22Rv1 (cell line): ENCODE data around the gene ITK.

ENCODE experiments used
- H3K27ac ChIP-seq: fragments of 450-650 bp; 2 replicates; pipeline ENCODE4 v1.5.1; 2017
- CTCF ChIP-seq: fragments of 450-650 bp; IDR thresholded peaks from 2 replicates; pipeline ENCODE4 v1.5.1; 2017; ENCODE audit warnings: mild to moderate bottlenecking
- ZFX ChIP-seq: fragments of 450-650 bp; IDR thresholded peaks from 2 replicates; pipeline ENCODE4 v1.6.1; 2017; ENCODE audit warnings: antibody characterized with exemption, borderline replicate concordance

Gene ITK

GRCh38 chr5:157148734-157149615 lies 31.7 kb upstream of the ITK start:
- H3K27ac ChIP-seq: no peak overlapping the region
- no peak for TF ChIP-seq ZFX
- TF ChIP-seq CTCF: peak; percentile 91

DNA sequence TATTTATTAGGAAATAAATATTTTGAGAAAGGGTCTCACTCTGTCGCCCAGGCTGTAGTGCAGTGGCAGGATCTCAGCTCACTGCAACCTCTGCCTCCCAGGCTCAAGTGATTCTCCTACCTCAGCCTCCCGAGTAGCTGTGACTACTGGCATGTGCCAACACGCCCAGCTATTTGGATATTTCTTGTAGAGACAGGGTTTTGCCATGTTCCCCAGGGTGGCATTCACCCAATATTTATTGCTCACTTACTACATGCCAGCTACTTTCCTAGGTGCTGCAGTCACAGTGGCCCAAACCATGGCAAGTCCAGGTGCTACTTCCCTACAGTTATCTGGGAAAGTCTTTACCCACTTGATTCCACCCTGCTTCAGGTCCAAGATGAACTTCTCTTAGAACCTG lies 29.6 kb upstream of the ITK start:
- TF ChIP-seq ZFX (no peak), CTCF (no peak)
- H3K27ac ChIP-seq: no peak overlapping the region

DNA sequence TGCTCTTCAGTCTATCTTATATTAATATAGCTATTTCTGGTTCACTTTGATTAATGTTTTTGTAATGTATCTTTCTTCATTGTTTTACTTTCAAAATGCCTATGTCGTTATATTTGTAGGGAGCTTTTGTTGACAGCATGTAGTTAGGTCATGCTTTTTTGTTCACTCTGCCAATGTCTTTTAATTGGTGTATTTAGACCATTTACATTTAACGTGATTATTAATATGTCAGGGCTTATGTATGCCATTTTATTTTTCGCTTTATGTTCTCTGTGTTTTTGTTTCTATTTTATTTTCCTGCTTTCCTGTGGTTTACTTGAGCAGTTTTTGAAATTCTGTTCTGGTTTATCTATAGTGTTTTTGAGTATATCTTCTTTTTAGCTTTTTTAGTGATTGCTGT lies 25.3 kb upstream of the ITK start:
- TF ChIP-seq CTCF: no peak
- no peak for TF ChIP-seq ZFX

GRCh38 chr5:157157293-157157891 lies 23.2 kb upstream of the ITK start:
- TF ChIP-seq ZFX (no peak), CTCF (no peak)
- no peak overlapping the region for H3K27ac ChIP-seq

More for the DNA sequence above, 25.3 kb upstream of the ITK start:
- no peak overlapping the region for H3K27ac ChIP-seq

- no peak for TF ChIP-seq ZFX
- no peak for TF ChIP-seq CTCF
- no peak overlapping the region for H3K27ac ChIP-seq
Observed at GRCh38 chr5:157159209-157159751, 21.4 kb upstream of the ITK start.

DNA sequence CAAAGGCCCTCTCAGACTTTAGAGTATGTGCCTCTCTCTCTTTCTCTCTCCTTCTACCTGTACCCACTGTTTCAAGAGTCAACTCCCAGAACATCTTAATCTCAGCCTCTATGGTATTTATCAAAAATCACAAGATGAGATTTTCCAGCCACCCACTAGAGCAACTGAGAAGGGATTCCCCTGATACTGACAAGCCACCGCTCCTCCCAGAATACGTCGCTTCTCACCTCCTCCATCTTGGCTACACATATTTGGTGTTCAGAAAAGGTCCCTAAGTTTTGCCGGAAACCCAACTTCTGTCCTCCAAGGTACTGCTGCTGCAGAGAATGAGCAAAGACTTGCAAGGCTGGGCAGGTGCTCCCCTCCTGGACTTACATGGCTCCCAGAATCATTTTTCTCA lies 20.6 kb upstream of the ITK start:
- TF ChIP-seq CTCF (no peak), ZFX (no peak)
- H3K27ac ChIP-seq: no peak overlapping the region

DNA sequence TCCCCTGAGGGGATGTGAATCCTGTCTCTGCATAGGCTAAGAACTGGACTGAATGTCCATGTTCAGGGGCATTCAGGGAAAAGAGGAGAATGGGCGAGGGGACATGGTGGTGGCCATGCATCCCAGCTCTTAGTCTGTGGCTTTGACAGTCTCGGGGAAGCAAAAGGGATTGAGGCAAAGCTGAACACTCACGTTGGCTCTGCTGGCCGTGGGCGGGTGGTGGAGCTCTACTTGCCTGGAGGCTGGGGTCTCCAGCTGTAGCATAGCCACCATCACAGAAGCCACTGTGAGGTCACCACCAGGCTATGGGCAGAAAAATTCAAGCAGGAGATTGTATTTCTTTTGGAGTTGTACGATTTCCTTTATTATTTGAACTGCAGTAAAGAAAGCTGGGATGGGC lies 18.6 kb upstream of the ITK start:
- TF ChIP-seq ZFX (no peak), CTCF (no peak)

More for the DNA sequence above, 18.6 kb upstream of the ITK start:
- H3K27ac ChIP-seq: no peak overlapping the region
